ENCODE measurements around the gene BCAS1. TPM values are rescaled to one million over a fixed set of nuclear protein-coding genes. Genes with fewer than 3 reads are reported as not detected.

BCAS1 gene
- total RNA-seq, 2 donors from 2014 or later = 32.0 to 58.6 TPM

DNA sequence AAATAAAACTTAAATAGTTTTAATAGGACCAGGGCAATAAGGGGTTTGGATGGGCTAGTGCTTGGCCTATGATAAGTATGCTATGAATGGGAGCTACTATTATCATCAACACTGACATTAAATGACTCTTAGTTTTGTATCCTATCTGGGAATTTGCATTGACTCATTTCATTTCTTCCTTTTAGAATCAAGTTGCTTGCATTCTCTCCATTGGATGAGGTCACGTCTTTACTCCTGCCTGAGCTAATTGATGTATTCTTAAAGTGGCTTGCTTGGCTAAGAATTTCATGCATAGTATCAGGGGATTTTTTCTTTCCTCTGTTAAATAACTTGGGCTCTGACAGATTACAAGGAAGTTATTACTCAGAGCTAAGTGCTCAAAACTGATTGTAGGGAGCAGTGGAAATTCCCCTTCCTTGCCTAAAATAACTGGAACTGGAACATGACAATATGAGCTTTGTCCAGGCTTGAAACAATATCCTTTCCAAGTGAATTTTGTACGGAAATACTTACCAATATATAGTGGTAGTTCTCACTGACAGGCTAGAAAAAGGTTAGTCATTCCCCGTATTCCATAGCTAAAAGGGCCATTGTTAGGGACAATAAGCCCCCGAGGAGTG is 169.9 kb downstream of the BCAS1 start:
- WGBS = 21% methylated on average over 4 of the region's 4 CpGs

GRCh38 chr20:53899351-53900167 is 170.8 kb downstream of the BCAS1 start:
- Histone ChIP-seq H3K27ac (peak overlapping the region in 1 of 2 donors; percentile 13), H3K4me3 (no peak overlapping the region), H3K4me1 (replicated peaks) (no peaks in the 10 kb centered on the region), H3K27me3 (replicated peaks; ENCODE audit: insufficient read depth) (no peaks in the 10 kb centered on the region), H3K9me3 (no peaks in the 10 kb centered on the region), H3K36me3 (no peaks in the 10 kb centered on the region)
- 33% methylated on average over 8 of the region's 8 CpGs for WGBS
- DNase-seq (ENCODE audit: low spot score) = peak; percentile 43
- intact Hi-C loops (cut with DNase I) = no loop called here
- TF ChIP-seq, protein P1, sequence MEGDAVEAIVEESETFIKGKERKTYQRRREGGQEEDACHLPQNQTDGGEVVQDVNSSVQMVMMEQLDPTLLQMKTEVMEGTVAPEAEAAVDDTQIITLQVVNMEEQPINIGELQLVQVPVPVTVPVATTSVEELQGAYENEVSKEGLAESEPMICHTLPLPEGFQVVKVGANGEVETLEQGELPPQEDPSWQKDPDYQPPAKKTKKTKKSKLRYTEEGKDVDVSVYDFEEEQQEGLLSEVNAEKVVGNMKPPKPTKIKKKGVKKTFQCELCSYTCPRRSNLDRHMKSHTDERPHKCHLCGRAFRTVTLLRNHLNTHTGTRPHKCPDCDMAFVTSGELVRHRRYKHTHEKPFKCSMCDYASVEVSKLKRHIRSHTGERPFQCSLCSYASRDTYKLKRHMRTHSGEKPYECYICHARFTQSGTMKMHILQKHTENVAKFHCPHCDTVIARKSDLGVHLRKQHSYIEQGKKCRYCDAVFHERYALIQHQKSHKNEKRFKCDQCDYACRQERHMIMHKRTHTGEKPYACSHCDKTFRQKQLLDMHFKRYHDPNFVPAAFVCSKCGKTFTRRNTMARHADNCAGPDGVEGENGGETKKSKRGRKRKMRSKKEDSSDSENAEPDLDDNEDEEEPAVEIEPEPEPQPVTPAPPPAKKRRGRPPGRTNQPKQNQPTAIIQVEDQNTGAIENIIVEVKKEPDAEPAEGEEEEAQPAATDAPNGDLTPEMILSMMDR (IDR thresholded peaks at IDR 0.05) = no peak
- no peak for TF ChIP-seq POLR2A (IDR thresholded peaks at IDR 0.05)
- TF ChIP-seq POLR2AphosphoS5 (IDR thresholded peaks at IDR 0.05) = peak; percentile 53

More for the DNA sequence above, 169.9 kb downstream of the BCAS1 start:
- DNase-seq (ENCODE audit: low spot score) = no peak
- TF ChIP-seq POLR2AphosphoS5 (IDR thresholded peaks at IDR 0.05) (peak; percentile 44), POLR2A (IDR thresholded peaks at IDR 0.05) (no peak)
- TF ChIP-seq, protein P1 (IDR thresholded peaks at IDR 0.05) = no peak
- H3K27ac ChIP-seq = peak overlapping the region; percentile 36 to 50
- no peaks in the 10 kb centered on the region for H3K9me3 ChIP-seq
- no peaks in the 10 kb centered on the region for H3K4me1 ChIP-seq (replicated peaks)
- intact Hi-C loops (cut with DNase I) = no loop called here
- no peak overlapping the region for H3K4me3 ChIP-seq
- no peaks in the 10 kb centered on the region for H3K27me3 ChIP-seq (replicated peaks; ENCODE audit: insufficient read depth)
- H3K36me3 ChIP-seq = no peaks in the 10 kb centered on the region

DNA sequence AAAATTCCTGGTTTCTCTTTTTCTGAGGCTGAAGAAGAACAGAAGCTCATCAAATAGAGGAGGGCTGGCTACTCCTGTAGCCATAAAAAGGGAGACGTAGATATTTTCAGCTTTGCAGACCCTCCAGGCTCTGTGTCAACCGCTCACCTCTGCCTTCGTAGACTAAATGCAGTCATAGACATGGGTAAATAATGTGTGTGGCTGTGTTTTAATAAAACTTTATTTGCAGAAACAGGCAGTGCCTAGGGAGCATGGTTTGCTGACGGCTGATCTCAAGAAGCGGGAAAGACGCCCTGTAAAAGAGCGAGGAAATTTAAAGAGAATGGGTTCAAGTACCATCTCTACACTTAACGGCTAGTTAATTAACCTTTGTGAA is 171.8 kb downstream of the BCAS1 start:
- 93% methylated on average over 8 of the region's 8 CpGs for WGBS
- Histone ChIP-seq H3K27ac (no peak overlapping the region), H3K36me3 (no peaks in the 10 kb centered on the region), H3K4me1 (replicated peaks) (no peaks in the 10 kb centered on the region), H3K4me3 (no peak overlapping the region), H3K27me3 (replicated peaks; ENCODE audit: insufficient read depth) (no peaks in the 10 kb centered on the region), H3K9me3 (no peaks in the 10 kb centered on the region)
- DNase-seq (ENCODE audit: low spot score) = no peak
- intact Hi-C loops (cut with DNase I) = no loop called here
- TF ChIP-seq POLR2AphosphoS5 (IDR thresholded peaks at IDR 0.05) = no peak
- TF ChIP-seq, protein P1 (IDR thresholded peaks at IDR 0.05) = no peak

- Histone ChIP-seq H3K27me3 (replicated peaks; ENCODE audit: insufficient read depth) (no peaks in the 10 kb centered on the region), H3K9me3 (no peaks in the 10 kb centered on the region), H3K36me3 (no peaks in the 10 kb centered on the region), H3K4me3 (no peak overlapping the region), H3K4me1 (replicated peaks) (no peaks in the 10 kb centered on the region), H3K27ac (no peak overlapping the region)
- TF ChIP-seq POLR2AphosphoS5 (IDR thresholded peaks at IDR 0.05) (peak; percentile 27), POLR2A (IDR thresholded peaks at IDR 0.05) (no peak)
- TF ChIP-seq, protein P1 (IDR thresholded peaks at IDR 0.05) = no peak
- WGBS = 39% methylated on average over 9 of the region's 9 CpGs
- intact Hi-C loops (cut with DNase I) = no loop called here
- DNase-seq (ENCODE audit: low spot score) = no peak
Observed at GRCh38 chr20:53897884-53898555, 172.4 kb downstream of the BCAS1 start.

Data from prostate gland (tissue), 2 donors.